K562 (cell line): ENCODE measurements around the gene CLCN1. TPM values are rescaled to one million over a fixed set of nuclear protein-coding genes. Genes with fewer than 3 reads are reported as not detected.
A peak's percentile ranks its signal among the peaks of the same experiment; 100 is the strongest.

ENCODE experiments used
- CBX8 ChIP-seq: fragments of 200-600 bp; sonication (generic); IDR thresholded peaks from 2 replicates; pipeline ENCODE4 v1.6.1; 2012; ENCODE audit warnings: borderline replicate concordance, mixed run types, low read depth, mild to moderate bottlenecking, moderate library complexity, mixed read lengths, low read length, control low read depth, inconsistent platforms; ENCODE audit not compliant: poor library complexity, severe bottlenecking; ENCODE audit errors: extremely low read depth
- ELK3 ChIP-seq: fragments of 450-650 bp; formaldehyde crosslinking; IDR thresholded peaks from 2 replicates; pipeline ENCODE4 v1.4.0; 2020; ENCODE audit warnings: mild to moderate bottlenecking
- EZH2 ChIP-seq: IDR thresholded peaks from 2 replicates; pipeline ENCODE4 v1.6.1; 2012; ENCODE audit warnings: low read depth, mild to moderate bottlenecking, inconsistent platforms, low read length, borderline replicate concordance
- FOXO4 ChIP-seq: fragments of 450-650 bp; formaldehyde crosslinking; IDR thresholded peaks from 2 replicates; pipeline ENCODE4 v1.4.0; 2020; ENCODE audit warnings: mild to moderate bottlenecking, moderate library complexity
- HNRNPK ChIP-seq: fragments of 200-400 bp; formaldehyde crosslinking; IDR thresholded peaks from one replicate; pipeline ENCODE4 v1.6.1; 2018; ENCODE audit warnings: mild to moderate bottlenecking, low read depth, low read length; ENCODE audit not compliant: poor library complexity, severe bottlenecking
- KAT7 ChIP-seq: sonication (generic); formaldehyde crosslinking; IDR thresholded peaks from 2 replicates; pipeline ENCODE4 v1.8.0; 2022; ENCODE audit warnings: missing genetic modification reagents, mild to moderate bottlenecking, borderline replicate concordance
- MAFF ChIP-seq: IDR thresholded peaks from 2 replicates; pipeline ENCODE4 v1.6.1; 2012; ENCODE audit warnings: low read length, improper control_type of control experiment
- MAFK ChIP-seq: IDR thresholded peaks from 2 replicates; pipeline ENCODE4 v1.6.1; 2011; ENCODE audit warnings: low read length, improper control_type of control experiment
- MED1 ChIP-seq: sonication (generic); formaldehyde crosslinking; IDR thresholded peaks from 2 replicates; pipeline ENCODE4 v1.8.1; 2023; ENCODE audit warnings: missing genetic modification reagents, borderline replicate concordance
- NFATC3 ChIP-seq: fragments of 450-650 bp; IDR thresholded peaks from 2 replicates; pipeline ENCODE4 v1.6.1; 2017; ENCODE audit warnings: mild to moderate bottlenecking
- PCBP1 ChIP-seq: fragments of 200-400 bp; formaldehyde crosslinking; IDR thresholded peaks from 2 replicates; pipeline ENCODE4 v1.6.1; 2018; ENCODE audit warnings: mild to moderate bottlenecking, low read depth, low read length; ENCODE audit not compliant: poor library complexity, severe bottlenecking
- PHB ChIP-seq: fragments of 250-450 bp; sonication (Bioruptor Pico); IDR thresholded peaks from 2 replicates; pipeline ENCODE4 v1.5.0; 2021
- RNF2 ChIP-seq: sonication (generic); IDR thresholded peaks from 2 replicates; pipeline ENCODE4 v1.6.1; 2016
- SIRT6 ChIP-seq: IDR thresholded peaks from one replicate; pipeline ENCODE4 v1.6.1; 2012; ENCODE audit warnings: low read depth, mild to moderate bottlenecking, control low read depth, inconsistent platforms, low read length, moderate library complexity
- ZBTB2 ChIP-seq: fragments of 450-650 bp; IDR thresholded peaks from 2 replicates; pipeline ENCODE4 v1.6.1; 2016; ENCODE audit warnings: antibody characterized with exemption
- ZC3H8 ChIP-seq: fragments of 450-650 bp; IDR thresholded peaks from 2 replicates; pipeline ENCODE4 v1.6.1; 2017
- ZNF79 ChIP-seq: fragments of 250-450 bp; sonication (Bioruptor Pico); IDR thresholded peaks from 2 replicates; pipeline ENCODE4 v1.4.0; 2020; ENCODE audit warnings: low read depth, mild to moderate bottlenecking, moderate library complexity
- polyA plus RNA-seq, 8 experiments: library from polyadenylated mRNA; depleted of rRNA in 4 of 8; stranded (reverse) in 5 of 8; unstranded in 3 of 8; fragments of >200 nt; fragmentation: Nextera tagmentation in 2 of 8; fragmentation: Illumina TruSeq in 1 of 8; extraction: Ambion mirVana in 2 of 8; extraction: Trizol in 1 of 8; gene quantifications; 2 replicates each; pipeline versions ENCODE4 v1.2.1 to v1.2.3, GENCODE V29; 2011 to 2014; ENCODE audit warnings: inconsistent platforms in 1 of 8, missing spikeins in 1 of 8
- total RNA-seq, 7 experiments: library from RNA; depleted of rRNA in 6 of 7; stranded (reverse); fragments of >200 nt in 6 of 7; fragmentation: Illumina TruSeq in 2 of 7; extraction: Trizol in 2 of 7; gene quantifications; 2 replicates each; pipeline versions ENCODE4 v1.2.1 to v1.2.3, GENCODE V29; 2011 to 2021; ENCODE audit warnings: low replicate concordance in 1 of 7
- TF ChIP-seq, protein P1 (sequence below): sonication (generic); formaldehyde crosslinking; IDR thresholded peaks from 2 replicates; pipeline ENCODE4 v1.8.0; 2022; ENCODE audit warnings: mild to moderate bottlenecking, missing genetic modification reagents, borderline replicate concordance

Gene CLCN1
- total and polyA plus RNA-seq, 9 of the 15 experiments (the other 6 are each of a cell fraction or from before 2014, with no cell fraction given): 0.01 to 0.11 (median 0.04) TPM; not detected in 4

DNA sequence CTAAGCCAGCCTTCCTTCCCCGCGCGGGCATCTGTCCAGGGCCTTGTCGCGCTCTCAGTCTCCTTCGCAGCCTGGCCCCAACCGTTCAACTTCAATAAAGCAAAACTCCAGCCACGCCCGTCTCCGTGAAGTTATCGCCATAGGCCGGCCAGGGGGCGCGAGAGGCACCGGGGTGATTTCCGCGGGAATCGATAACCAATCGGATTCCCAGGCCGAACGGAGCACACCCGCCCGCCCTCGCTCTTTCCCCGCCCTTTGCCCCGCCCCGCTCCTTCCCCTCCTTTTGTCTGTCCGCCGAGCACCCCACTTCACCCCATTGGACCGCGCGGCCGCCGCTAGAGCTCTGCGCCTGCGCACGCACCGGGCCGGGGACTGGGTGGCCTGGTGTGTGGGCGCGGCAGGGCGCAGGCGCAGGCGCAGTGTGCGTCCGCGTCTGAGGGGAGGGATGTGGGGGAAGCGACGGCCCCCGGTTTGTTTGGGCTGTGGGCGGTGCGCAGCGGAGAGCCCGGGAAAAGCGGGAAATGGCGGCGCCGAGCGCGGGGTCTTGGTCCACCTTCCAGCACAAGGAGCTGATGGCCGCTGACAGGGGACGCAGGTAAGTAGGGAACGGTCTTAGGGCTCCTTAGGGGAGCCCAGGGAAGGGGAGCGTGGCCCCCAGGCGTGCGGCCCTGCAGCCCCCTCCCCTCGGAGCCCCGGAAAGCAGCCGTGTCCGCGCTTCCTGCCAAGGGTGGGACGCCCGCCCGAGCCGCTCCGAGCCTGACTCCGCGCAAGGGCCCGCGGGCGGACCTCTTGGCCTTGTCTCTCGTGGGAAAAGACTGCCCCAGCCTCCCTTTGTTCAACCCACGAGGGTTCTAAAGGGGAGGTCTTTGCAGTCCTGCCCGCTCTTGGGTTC is 27.7 kb upstream of the CLCN1 start, which contains the start of gene CASP2 (continued):
- TF ChIP-seq MAFK: 0 out of 2 replicates have a peak, but pooled peaks have one; percentile 26
- peak; percentile 82; the same call in 1 of the 2 replicates for TF ChIP-seq NFATC3
- peak; percentile 64 for TF ChIP-seq PCBP1
- TF ChIP-seq ZC3H8: no peak
- TF ChIP-seq ZBTB2: peak; percentile 99
- TF ChIP-seq KAT7 (CRISPR knock-in tag): peak; percentile 75
- TF ChIP-seq MED1 (CRISPR knock-in tag): no peak
- no peak for TF ChIP-seq EZH2
- TF ChIP-seq SIRT6: no peak
- TF ChIP-seq ELK3: no peak
- TF ChIP-seq CBX8: no peak
- peak; percentile 96; the same call in 1 of the 2 replicates for TF ChIP-seq PHB (CRISPR knock-in tag)
- TF ChIP-seq, protein P1, sequence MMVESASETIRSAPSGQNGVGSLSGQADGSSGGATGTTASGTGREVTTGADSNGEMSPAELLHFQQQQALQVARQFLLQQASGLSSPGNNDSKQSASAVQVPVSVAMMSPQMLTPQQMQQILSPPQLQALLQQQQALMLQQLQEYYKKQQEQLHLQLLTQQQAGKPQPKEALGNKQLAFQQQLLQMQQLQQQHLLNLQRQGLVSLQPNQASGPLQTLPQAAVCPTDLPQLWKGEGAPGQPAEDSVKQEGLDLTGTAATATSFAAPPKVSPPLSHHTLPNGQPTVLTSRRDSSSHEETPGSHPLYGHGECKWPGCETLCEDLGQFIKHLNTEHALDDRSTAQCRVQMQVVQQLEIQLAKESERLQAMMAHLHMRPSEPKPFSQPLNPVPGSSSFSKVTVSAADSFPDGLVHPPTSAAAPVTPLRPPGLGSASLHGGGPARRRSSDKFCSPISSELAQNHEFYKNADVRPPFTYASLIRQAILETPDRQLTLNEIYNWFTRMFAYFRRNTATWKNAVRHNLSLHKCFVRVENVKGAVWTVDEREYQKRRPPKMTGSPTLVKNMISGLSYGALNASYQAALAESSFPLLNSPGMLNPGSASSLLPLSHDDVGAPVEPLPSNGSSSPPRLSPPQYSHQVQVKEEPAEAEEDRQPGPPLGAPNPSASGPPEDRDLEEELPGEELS (CRISPR knock-in tag): peak; percentile 95; the same call in 1 of the 2 replicates
- no peak for TF ChIP-seq MAFF
- TF ChIP-seq RNF2: peak; percentile 96
- peak; percentile 89 for TF ChIP-seq HNRNPK
- TF ChIP-seq FOXO4 (CRISPR knock-in tag): peak; percentile 45; the same call in 1 of the 2 replicates
- TF ChIP-seq ZNF79 (CRISPR knock-in tag): no peak
